ENCODE data around the gene TP73.

- no peak for TF ChIP-seq CTCF (IDR thresholded peaks at IDR 0.05)
- no peak for TF ChIP-seq POLR2A (IDR thresholded peaks at IDR 0.05)
Observed at GRCh38 chr1:3774946-3775489, 122.7 kb downstream of the TP73 start.
